Daoy (cell line): ENCODE data around the gene FICD. TPM values are rescaled to one million over a fixed set of nuclear protein-coding genes. Genes with fewer than 3 reads are reported as not detected.
"Not testable (repeated sequence)": the region's sequence is repeated elsewhere in the genome, so short reads cannot be mapped to it uniquely, and the experiment has no call there.

Source experiments
- DNase-seq: peaks from one replicate; pipeline ENCODE4 v3.0.0-alpha.2; 2015; ENCODE audit warnings: low read depth
- total RNA-seq: library from RNA; depleted of rRNA; stranded (reverse); fragments of >200 nt; shearing (Covaris generic); gene quantifications from 2 replicates; pipeline ENCODE4 v1.2.3, GENCODE V29; 2014; rRNA removed

FICD gene
- total RNA-seq, result 4.2 and 5.1 TPM in 2 replicates

DNA sequence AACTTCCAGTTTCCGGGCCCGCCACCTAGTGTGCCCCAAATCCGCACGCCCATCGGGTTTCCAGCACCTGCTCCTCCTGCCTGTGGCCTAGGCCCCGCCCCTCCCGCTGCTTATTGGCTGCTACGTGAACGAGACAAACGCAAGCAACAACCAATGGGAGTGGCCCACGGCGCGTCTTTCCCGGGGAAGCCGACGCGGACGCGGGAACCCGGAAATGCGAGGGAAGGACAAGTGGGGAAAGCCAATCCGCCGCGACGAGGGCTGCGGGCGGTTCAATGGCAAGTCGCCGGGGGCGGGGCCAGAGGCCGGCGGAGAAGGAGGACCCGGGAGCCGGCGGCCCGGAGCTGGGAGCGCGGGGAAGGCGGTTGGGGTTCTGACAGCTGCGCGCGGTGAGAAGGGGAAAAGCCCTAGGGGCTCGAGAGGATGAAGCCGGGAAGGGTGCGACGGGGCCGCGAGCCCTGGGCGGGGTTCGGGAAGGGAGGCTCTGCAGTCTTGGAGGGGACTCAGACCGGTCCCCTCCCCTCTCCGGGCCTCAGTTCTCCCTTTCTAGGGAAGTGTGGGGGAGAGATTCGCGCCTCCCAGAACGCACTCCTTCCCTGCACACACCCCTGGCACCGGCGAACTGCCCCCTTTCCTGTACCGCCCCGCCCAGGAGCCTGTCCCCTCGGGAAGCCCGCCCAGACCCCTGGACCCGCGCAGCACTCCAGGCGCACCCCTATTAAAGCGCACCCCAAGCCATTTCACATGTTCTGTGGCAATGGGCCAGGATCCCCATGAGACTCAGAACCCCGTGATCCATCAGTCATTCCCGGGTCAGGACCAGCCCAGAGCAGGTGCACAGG lies at the start of gene FICD:
Gene FICD (plus strand): TSS at position 305 of the 842 bp plus-strand sequence. CDS start 1,696 bp downstream, outside the sequence.
- DNase-seq, result peak; percentile 100

GRCh38 chr12:108465417-108465816 lies 49.7 kb upstream of the FICD start:
- DNase-seq, result no peak

DNA sequence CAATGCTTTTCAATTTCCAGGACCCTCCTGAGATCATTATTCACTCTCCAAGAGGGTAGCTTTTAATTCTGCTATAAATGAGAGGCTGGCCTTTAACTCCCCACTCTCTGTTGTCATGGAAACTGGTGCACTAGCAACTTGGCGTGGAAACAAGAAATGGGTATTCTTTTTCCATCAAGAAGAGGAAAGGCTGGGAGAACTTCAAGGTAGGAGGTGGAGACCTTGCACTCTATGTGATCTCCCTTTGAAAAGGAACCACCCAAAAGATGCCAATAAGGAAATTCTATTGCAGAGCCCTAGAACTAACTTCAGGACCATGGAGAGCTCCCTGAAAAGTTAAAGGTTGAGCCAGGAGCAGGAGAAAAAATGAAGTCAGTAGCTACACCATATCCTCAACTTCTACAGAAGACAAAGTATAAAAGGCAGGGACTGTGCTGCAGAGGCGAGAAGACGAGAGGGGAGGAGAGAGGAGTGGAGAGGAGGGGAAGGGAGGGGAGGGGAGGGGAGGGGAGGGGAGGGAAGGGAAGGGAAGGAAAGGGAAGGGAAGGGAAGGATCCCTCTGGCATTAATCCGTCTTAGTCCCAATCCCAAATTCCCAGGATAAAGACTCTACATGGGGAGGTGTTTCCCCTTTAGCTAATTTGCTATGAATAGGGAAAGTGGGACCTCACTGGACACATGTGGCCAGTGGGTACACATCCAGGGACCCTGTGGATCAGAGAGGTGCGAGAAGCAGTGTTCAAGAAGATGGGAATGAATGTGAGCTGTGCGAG lies 46.7 kb upstream of the FICD start:
- DNase-seq, result peak; percentile 30

- DNase-seq, result no peak
These were observed 41.5 kb upstream of the FICD start for GRCh38 chr12:108473400-108474055.

- DNase-seq, result no peak
These were observed 39.7 kb upstream of the FICD start for GRCh38 chr12:108475396-108475795.

- DNase-seq, result peak; percentile 42
These were observed 37.8 kb upstream of the FICD start for GRCh38 chr12:108477055-108477880.

DNA sequence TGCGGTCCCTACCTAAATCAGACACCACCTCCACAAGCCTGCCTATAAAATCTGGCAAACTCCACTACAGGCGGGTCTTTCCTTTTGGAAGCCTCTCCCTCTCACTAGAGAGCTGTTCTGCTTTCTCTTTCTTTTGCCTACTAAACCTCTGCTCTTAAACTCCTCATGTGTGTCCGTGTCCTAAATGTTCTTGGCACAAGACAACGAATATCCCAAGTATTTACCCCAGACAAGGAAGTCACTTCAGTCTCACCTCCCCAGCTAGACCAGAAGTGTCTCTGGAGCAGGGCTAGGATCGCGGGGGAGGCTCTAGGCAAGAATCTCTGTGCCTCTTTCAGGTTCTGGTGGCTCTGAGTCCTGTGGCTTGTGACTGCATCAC lies 37.2 kb upstream of the FICD start:
- DNase-seq, result no peak

DNA sequence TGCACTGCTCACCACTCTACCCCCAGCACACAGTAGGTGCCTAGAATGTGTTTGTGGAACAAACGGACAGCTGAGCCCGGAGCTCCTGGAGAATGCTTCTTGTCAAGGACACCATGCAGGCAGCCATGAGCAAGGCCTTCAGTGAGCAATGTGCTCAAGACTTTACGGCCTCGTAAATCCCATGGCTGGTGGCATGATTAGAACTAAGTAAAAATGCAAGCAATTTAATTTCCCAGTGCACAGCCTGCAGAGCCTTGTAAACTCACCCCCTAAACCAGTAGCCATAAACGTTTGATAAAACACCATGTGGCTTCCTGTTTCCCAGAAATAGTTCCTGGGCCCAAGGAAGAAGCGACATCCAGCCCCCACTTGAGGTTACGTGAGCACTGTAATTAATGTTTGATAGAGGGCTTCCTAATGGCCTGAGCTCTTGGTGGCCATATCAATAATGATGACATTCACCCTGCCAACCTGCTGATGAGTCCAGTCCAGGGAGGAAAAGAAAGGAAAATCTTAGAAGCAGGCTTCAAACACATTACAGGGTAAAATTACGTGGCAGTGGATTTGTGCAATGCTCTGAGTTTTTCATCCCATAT lies 36.4 kb upstream of the FICD start:
- no peak for DNase-seq

- peak; percentile 54 for DNase-seq
These were observed 35.6 kb upstream of the FICD start for GRCh38 chr12:108479364-108480070.

DNA sequence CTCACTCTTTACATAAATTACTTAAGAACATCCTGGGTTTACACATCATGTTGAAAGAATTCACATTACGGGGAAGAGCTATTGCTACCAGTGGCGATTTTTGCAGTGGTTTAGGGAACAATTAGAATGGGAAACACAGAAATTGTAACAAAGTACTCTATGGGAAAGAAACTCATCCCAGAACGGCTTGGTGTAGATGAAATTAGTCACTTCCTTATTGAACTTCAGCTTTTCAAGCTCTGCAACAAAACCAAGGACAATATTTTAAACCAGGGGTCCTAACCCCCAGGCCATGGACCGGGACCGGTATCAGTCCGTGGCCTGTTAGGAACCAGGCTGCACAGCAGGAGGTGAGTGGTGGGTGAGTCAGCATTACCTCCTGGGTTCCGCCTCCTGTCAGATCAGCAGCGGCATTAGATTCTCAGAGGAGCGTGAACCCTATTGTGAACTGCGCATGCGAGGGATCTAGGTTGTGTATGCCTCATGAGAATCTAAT lies 32.3 kb upstream of the FICD start:
- DNase-seq, result peak; percentile 86

- DNase-seq, result no peak
These were observed 31.6 kb upstream of the FICD start for GRCh38 chr12:108483213-108484059.

GRCh38 chr12:108484431-108484830 lies 30.6 kb upstream of the FICD start:
- peak; percentile 55 for DNase-seq

DNA sequence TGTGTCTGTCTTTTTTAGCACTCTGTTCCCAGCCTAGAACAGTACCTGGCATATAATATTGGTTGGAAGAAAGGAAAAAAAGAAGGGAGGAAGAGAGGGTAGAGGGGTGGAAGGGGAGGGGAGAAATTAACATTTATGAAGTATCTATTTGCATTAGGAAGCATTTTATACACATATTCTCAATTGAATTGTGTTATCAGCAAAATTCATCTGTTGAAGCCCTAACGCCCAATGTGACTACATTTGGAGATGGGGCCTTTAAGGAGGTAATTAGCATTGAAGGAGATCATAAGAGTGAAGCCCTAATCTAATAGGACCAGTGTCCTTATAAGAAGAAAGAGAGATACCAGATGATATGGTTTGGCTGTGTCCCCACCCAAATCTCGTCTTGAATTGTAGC lies 30.2 kb upstream of the FICD start:
- no peak for DNase-seq

DNA sequence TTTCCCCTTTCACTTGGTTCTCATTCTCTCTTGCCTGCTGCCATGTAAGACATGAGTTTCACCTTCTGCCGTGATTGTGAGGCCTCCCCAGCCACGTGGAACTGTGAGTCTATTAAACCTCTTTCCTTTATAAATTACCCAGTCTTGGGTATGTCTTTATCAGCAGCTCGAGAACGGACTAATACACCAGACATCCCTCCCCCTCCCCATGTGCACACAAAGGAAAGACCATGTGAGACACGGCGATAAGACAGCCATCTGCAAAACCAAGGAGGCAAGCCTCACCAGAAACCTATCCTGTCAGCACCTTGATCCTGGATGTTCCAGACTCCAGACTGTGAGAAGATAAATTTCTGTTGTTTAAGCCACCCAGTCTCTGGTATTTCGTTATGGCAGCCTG lies 29.7 kb upstream of the FICD start:
- DNase-seq, result not testable (repeated sequence)

- DNase-seq, result not testable (repeated sequence)
These were observed 28.0 kb upstream of the FICD start for GRCh38 chr12:108487029-108487428.

- DNase-seq, result no peak
These were observed 23.8 kb upstream of the FICD start for GRCh38 chr12:108491256-108491655.

DNA sequence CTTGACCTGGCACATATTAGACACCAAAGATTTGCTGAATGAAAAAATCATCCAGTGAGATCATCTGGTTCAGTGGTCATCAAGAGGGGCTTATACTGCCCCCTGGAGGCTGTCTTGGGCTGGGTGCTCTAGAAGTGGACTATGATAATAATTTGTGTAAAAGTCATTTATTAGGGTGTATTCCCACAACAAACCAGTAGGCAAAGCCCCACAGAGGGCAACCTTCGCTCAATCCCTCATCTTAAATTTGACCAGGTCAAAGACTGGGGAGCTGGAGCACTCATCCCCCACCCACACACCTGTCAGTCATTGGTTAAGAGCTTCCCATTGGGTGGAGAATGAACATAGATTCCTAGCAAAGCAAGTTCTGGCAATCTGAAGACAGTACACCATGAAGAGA lies 20.0 kb upstream of the FICD start:
- DNase-seq, result peak; percentile 66

- no peak for DNase-seq
These were observed 19.1 kb upstream of the FICD start for GRCh38 chr12:108495823-108496579.
